SK-N-SH (cell line): ENCODE measurements around the gene MYEOV. TPM values are rescaled to one million over a fixed set of nuclear protein-coding genes. Genes with fewer than 3 reads are reported as not detected.

Source experiments
- CTCF ChIA-PET: fragments of 300-600, 350-600 bp; formaldehyde crosslinking; extraction: SDS; loops from one replicate; lab custom pipeline; 2021; lab: Yijun Ruan, JAX
- POLR2A ChIA-PET: fragments of 350-600 bp; sonication (Branson Sonifier 250); formaldehyde crosslinking; extraction: SDS; loops from one replicate; lab custom pipeline; 2020; ENCODE audit warnings: antibody characterized with exemption, inconsistent platforms; lab: Yijun Ruan, JAX
- DNase-seq: peaks from one replicate; pipeline ENCODE4 v3.0.0; 2012
- H2AFZ ChIP-seq: fragments of 200-600 bp; sonication (generic); 2 replicates; pipeline ENCODE4 v1.8.1; 2016; ENCODE audit warnings: antibody characterized with exemption, mild to moderate bottlenecking, low read depth
- H3F3A ChIP-seq: fragments of 200-600 bp; sonication (generic); replicated peaks from 2 replicates; pipeline ENCODE3; 2016; ENCODE audit warnings: antibody characterized with exemption, mild to moderate bottlenecking; ENCODE audit not compliant: insufficient read depth
- H3K27ac ChIP-seq, 2 experiments: fragments of 200-500 bp in 1 of 2; fragments of 200-600 bp in 1 of 2; sonication (Bioruptor generic) in 1 of 2; sonication (generic), shearing (Covaris generic) in 1 of 2; 2 replicates each; pipeline versions ENCODE4 v1.5.1 to v1.6.1; 2014 to 2016; ENCODE audit warnings: low read depth in 2 of 2, inconsistent platforms in 1 of 2, low read length in 1 of 2, mild to moderate bottlenecking in 1 of 2, mixed read lengths in 1 of 2
- H3K27me3 ChIP-seq: fragments of 200-600 bp; sonication (generic), shearing (Covaris generic); 2 replicates; pipeline ENCODE4 v1.6.1; 2016; ENCODE audit warnings: mixed run types; ENCODE audit not compliant: insufficient read depth
- H3K36me3 ChIP-seq, 2 experiments: fragments of 200-500 bp in 1 of 2; fragments of 200-600 bp in 1 of 2; sonication (Bioruptor generic) in 1 of 2; sonication (generic) in 1 of 2; replicated peaks in 1 of 2; 2 replicates each; pipeline versions ENCODE3 to v1.5.1; 2014 to 2016; ENCODE audit warnings: low read length in 1 of 2, mild to moderate bottlenecking in 1 of 2; ENCODE audit not compliant: insufficient read depth in 2 of 2, control insufficient read depth in 1 of 2
- H3K4me1 ChIP-seq, 2 experiments: fragments of 200-500 bp in 1 of 2; fragments of 200-600 bp in 1 of 2; sonication (Bioruptor generic) in 1 of 2; sonication (generic), shearing (Covaris generic) in 1 of 2; 2 replicates each; pipeline versions ENCODE4 v1.5.1 to v1.6.1; 2014 to 2016; ENCODE audit warnings: low read depth in 1 of 2, low read length in 1 of 2, mixed run types in 1 of 2; ENCODE audit not compliant: insufficient read depth in 2 of 2, control insufficient read depth in 1 of 2
- H3K4me2 ChIP-seq: fragments of 200-600 bp; sonication (generic), shearing (Covaris generic); 2 replicates; pipeline ENCODE4 v1.6.1; 2017; ENCODE audit warnings: mixed run types
- H3K4me3 ChIP-seq, 2 experiments: fragments of 200-500 bp in 1 of 2; fragments of 200-600 bp in 1 of 2; sonication (Bioruptor generic) in 1 of 2; sonication (generic), shearing (Covaris generic) in 1 of 2; 2 replicates each; pipeline versions ENCODE4 v1.5.1 to v1.8.1; 2014 to 2016; ENCODE audit warnings: low read depth in 2 of 2, inconsistent platforms in 1 of 2, low read length in 1 of 2, mild to moderate bottlenecking in 1 of 2, mixed read lengths in 1 of 2, moderate library complexity in 1 of 2
- H3K79me2 ChIP-seq: fragments of 200-600 bp; sonication (generic); 2 replicates; pipeline ENCODE4 v1.8.1; 2017; ENCODE audit warnings: mild to moderate bottlenecking; ENCODE audit not compliant: insufficient read depth
- H3K9ac ChIP-seq: fragments of 200-600 bp; sonication (generic); 2 replicates; pipeline ENCODE4 v1.6.1; 2017; ENCODE audit warnings: mixed run types
- H3K9me2 ChIP-seq: fragments of 200-600 bp; sonication (generic); 2 replicates; pipeline ENCODE4 v1.6.1; 2017; ENCODE audit warnings: mixed run types
- H3K9me3 ChIP-seq: fragments of 200-600 bp; sonication (generic); 2 replicates; pipeline ENCODE4 v1.6.1; 2017; ENCODE audit warnings: mixed run types, mild to moderate bottlenecking, moderate library complexity
- H4K20me1 ChIP-seq: fragments of 200-600 bp; sonication (generic); 2 replicates; pipeline ENCODE4 v1.6.1; 2017; ENCODE audit warnings: mild to moderate bottlenecking, mixed run types; ENCODE audit not compliant: insufficient read depth
- ELF1 ChIP-seq: IDR thresholded peaks from 2 replicates; pipeline ENCODE4 v1.4.0; 2012
- EZH2phosphoT487 ChIP-seq: fragments of 200-600 bp; sonication (generic); IDR thresholded peaks from 2 replicates; pipeline ENCODE4 v1.6.1; 2017; ENCODE audit warnings: low read depth, mixed run types, mild to moderate bottlenecking, antibody characterized with exemption, moderate library complexity, borderline replicate concordance
- FOSL2 ChIP-seq: IDR thresholded peaks from 2 replicates; pipeline ENCODE4 v1.4.0; 2012; ENCODE audit warnings: low read depth, mild to moderate bottlenecking, moderate library complexity, borderline replicate concordance
- FOXM1 ChIP-seq: IDR thresholded peaks from 2 replicates; pipeline ENCODE4 v1.4.0; 2012; ENCODE audit warnings: low read depth, mild to moderate bottlenecking
- GATA2 ChIP-seq: sonication (generic); formaldehyde crosslinking; IDR thresholded peaks from 2 replicates; pipeline ENCODE4 v1.5.0; 2020; ENCODE audit warnings: mild to moderate bottlenecking, missing genetic modification reagents
- MEF2A ChIP-seq: IDR thresholded peaks from 2 replicates; pipeline ENCODE4 v1.4.0; 2012; ENCODE audit warnings: low read depth, borderline replicate concordance
- NFIC ChIP-seq: IDR thresholded peaks from 2 replicates; pipeline ENCODE4 v1.4.0; 2012; ENCODE audit warnings: borderline replicate concordance
- RFX5 ChIP-seq: IDR thresholded peaks from 2 replicates; pipeline ENCODE4 v1.6.1; 2012; ENCODE audit warnings: mild to moderate bottlenecking, improper control_type of control experiment, low read length
- RXRA ChIP-seq: IDR thresholded peaks from 2 replicates; pipeline ENCODE4 v1.4.0; 2012; ENCODE audit warnings: low read depth, mild to moderate bottlenecking, borderline replicate concordance
- SIN3A ChIP-seq: IDR thresholded peaks from 2 replicates; pipeline ENCODE4 v1.6.1; 2012; ENCODE audit warnings: low read depth, mild to moderate bottlenecking, low read length, moderate library complexity, borderline replicate concordance
- SMC3 ChIP-seq: IDR thresholded peaks from 2 replicates; pipeline ENCODE4 v1.6.1; 2012; ENCODE audit warnings: low read depth, low read length, improper control_type of control experiment
- TAF1 ChIP-seq: IDR thresholded peaks from 2 replicates; pipeline ENCODE4 v1.6.1; 2012; ENCODE audit warnings: low read depth, mild to moderate bottlenecking, low read length, moderate library complexity, borderline replicate concordance
- WGBS: methylation state at CpG from one replicate; pipeline ENCODE4 v1.1.6; 2017; ENCODE audit warnings: low lambda C conversion rate; 5-methylcytosine and 5-hydroxymethylcytosine counted together
- polyA plus RNA-seq, 3 experiments: library from polyadenylated mRNA; depleted of rRNA; stranded (reverse); fragments of >200 nt; gene quantifications; 2 replicates each; pipeline ENCODE4 v1.2.3, GENCODE V29; 2012
- TF ChIP-seq, protein P1 (sequence below): IDR thresholded peaks from 2 replicates; pipeline ENCODE4 v1.4.0; 2012; ENCODE audit warnings: low read depth, borderline replicate concordance
- TF ChIP-seq, protein P2 (sequence below): IDR thresholded peaks from 2 replicates; pipeline ENCODE4 v1.4.0; 2012; ENCODE audit warnings: low read depth
- TF ChIP-seq, protein P3 (sequence below): IDR thresholded peaks from 2 replicates; pipeline ENCODE4; 2012
- TF ChIP-seq, protein P4 (sequence below): fragments of 200-600 bp; sonication (generic); IDR thresholded peaks from 2 replicates; pipeline ENCODE4 v1.6.1; 2017; ENCODE audit warnings: antibody characterized with exemption, mild to moderate bottlenecking, moderate library complexity

Gene MYEOV
- polyA plus RNA-seq, 1 of the 3 experiments (the other 2 are of a cell fraction): 3.0 TPM

DNA sequence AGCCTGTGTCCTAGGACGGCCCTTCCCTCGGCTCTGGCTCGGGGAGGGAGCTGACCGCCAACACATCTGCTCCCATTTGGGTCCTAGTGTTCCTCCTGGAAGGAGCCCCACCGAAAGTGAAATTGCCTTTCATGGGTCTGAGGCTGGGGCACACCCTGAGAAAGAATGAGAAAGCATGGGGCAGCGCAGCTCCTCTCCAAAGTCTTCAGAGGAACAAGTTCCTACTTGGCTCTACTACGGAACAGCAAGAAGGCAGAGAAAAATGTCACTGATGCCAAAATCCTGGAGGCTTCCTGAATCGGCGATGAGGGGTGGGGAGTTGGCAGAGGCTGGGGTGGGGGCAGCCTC, 41.5 kb upstream of the MYEOV start:
- no peaks in the 10 kb centered on the region for H3K9me2 ChIP-seq
- POLR2A ChIA-PET: no interaction called here
- H3K9ac ChIP-seq: no peak overlapping the region
- WGBS: 75% methylated on average over 8 of the region's 9 CpGs
- no peaks in the 10 kb centered on the region for H4K20me1 ChIP-seq
- H3K36me3 ChIP-seq: no peaks in the 10 kb centered on the region
- H3K9me3 ChIP-seq: no peaks in the 10 kb centered on the region
- no peaks in the 10 kb centered on the region; the same call in 1 of the 2 replicates for H3K27me3 ChIP-seq
- H3K79me2 ChIP-seq: no peaks in the 10 kb centered on the region
- no peak overlapping the region for H3K4me3 ChIP-seq
- no peaks in the 10 kb centered on the region for H3F3A ChIP-seq
- no peak for DNase-seq
- H3K4me1 ChIP-seq: no peaks in the 10 kb centered on the region
- no peak overlapping the region for H3K27ac ChIP-seq
- no peak overlapping the region for H2AFZ ChIP-seq
- no peak overlapping the region for H3K4me2 ChIP-seq
- CTCF ChIA-PET: no interaction called here
- TF ChIP-seq SIN3A (no peak), RXRA (no peak), FOSL2 (no peak), ELF1 (no peak), FOXM1 (no peak), RFX5 (no peak), EZH2phosphoT487 (no peak), TAF1 (no peak)
- TF ChIP-seq, protein P1, sequence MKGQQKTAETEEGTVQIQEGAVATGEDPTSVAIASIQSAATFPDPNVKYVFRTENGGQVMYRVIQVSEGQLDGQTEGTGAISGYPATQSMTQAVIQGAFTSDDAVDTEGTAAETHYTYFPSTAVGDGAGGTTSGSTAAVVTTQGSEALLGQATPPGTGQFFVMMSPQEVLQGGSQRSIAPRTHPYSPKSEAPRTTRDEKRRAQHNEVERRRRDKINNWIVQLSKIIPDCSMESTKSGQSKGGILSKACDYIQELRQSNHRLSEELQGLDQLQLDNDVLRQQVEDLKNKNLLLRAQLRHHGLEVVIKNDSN: no peak
- TF ChIP-seq, protein P2, sequence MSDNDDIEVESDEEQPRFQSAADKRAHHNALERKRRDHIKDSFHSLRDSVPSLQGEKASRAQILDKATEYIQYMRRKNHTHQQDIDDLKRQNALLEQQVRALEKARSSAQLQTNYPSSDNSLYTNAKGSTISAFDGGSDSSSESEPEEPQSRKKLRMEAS: no peak
- TF ChIP-seq, protein P3, sequence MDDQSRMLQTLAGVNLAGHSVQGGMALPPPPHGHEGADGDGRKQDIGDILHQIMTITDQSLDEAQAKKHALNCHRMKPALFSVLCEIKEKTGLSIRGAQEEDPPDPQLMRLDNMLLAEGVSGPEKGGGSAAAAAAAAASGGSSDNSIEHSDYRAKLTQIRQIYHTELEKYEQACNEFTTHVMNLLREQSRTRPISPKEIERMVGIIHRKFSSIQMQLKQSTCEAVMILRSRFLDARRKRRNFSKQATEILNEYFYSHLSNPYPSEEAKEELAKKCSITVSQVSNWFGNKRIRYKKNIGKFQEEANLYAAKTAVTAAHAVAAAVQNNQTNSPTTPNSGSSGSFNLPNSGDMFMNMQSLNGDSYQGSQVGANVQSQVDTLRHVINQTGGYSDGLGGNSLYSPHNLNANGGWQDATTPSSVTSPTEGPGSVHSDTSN: no peak

DNA sequence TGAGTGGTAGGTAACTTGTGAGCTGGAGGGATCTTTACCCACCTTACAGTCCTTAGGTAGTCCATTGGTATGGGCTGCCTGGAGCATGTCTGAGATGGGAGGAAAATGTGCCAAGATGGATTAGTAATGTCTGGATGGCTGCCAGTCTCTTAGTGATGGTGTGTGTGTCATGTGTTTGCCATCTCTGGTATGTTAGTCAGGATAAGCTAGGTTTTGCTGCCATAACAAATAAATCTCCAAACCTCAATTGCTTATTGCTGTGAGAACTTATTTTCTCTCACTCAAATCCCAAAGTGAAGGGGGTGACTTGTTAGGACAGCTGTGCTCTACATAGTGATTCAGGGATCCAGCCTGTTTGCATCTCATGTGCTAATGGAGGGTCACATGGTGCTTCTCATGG, 40.9 kb upstream of the MYEOV start:
- Histone ChIP-seq H3K36me3 (no peaks in the 10 kb centered on the region), H3K27me3 (no peaks in the 10 kb centered on the region; the same call in 1 of the 2 replicates), H3F3A (no peaks in the 10 kb centered on the region), H3K9me3 (no peaks in the 10 kb centered on the region), H3K9ac (no peak overlapping the region), H3K4me2 (no peak overlapping the region), H3K4me3 (no peak overlapping the region), H3K79me2 (no peaks in the 10 kb centered on the region), H3K9me2 (no peaks in the 10 kb centered on the region), H3K27ac (no peak overlapping the region), H4K20me1 (no peaks in the 10 kb centered on the region), H3K4me1 (no peaks in the 10 kb centered on the region), H2AFZ (no peak overlapping the region)
- CTCF ChIA-PET: no interaction called here
- TF ChIP-seq, protein P4, sequence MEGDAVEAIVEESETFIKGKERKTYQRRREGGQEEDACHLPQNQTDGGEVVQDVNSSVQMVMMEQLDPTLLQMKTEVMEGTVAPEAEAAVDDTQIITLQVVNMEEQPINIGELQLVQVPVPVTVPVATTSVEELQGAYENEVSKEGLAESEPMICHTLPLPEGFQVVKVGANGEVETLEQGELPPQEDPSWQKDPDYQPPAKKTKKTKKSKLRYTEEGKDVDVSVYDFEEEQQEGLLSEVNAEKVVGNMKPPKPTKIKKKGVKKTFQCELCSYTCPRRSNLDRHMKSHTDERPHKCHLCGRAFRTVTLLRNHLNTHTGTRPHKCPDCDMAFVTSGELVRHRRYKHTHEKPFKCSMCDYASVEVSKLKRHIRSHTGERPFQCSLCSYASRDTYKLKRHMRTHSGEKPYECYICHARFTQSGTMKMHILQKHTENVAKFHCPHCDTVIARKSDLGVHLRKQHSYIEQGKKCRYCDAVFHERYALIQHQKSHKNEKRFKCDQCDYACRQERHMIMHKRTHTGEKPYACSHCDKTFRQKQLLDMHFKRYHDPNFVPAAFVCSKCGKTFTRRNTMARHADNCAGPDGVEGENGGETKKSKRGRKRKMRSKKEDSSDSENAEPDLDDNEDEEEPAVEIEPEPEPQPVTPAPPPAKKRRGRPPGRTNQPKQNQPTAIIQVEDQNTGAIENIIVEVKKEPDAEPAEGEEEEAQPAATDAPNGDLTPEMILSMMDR: no peak
- TF ChIP-seq SMC3 (no peak), MEF2A (no peak), GATA2 (CRISPR knock-in tag) (no peak), NFIC (peak; percentile 22; the same call in 1 of the 2 replicates)
- TF ChIP-seq, protein P2: no peak
- DNase-seq: no peak
- POLR2A ChIA-PET: no interaction called here
